ENCODE results near the gene RELN. TPM values are rescaled to one million over a fixed set of nuclear protein-coding genes. Genes with fewer than 3 reads are reported as not detected.

The RELN gene
- total and polyA plus RNA-seq, 2 donors (not counting 1 experiment from before 2014, with no cell fraction given) = 0.33 to 31.8 TPM

GRCh38 chr7:103564416-103564815 lies 425.0 kb downstream of the RELN start:
- Histone ChIP-seq H3K27ac (ENCODE audit: insufficient read depth, low read length) (no peak overlapping the region), H3K4me1 (ENCODE audit: control insufficient read depth, extremely low read depth, insufficient read depth, low read length) (no peaks in the 10 kb centered on the region), H3K27me3 (ENCODE audit: control insufficient read depth, insufficient read depth, low read length) (no peaks in the 10 kb centered on the region), H3K79me2 (ENCODE audit: control insufficient read depth, insufficient read depth, low read length) (no peaks in the 10 kb centered on the region), H3K9me3 (ENCODE audit: control insufficient read depth, insufficient read depth, low read depth, low read length) (no peaks in the 10 kb centered on the region), H3K4me2 (ENCODE audit: extremely low read depth, insufficient read depth, low read length) (no peak overlapping the region), H2AFZ (ENCODE audit: low read length) (no peak overlapping the region), H3K36me3 (ENCODE audit: control insufficient read depth, insufficient read depth, low read length) (no peaks in the 10 kb centered on the region), H3K9ac (ENCODE audit: insufficient read depth, low read length) (no peak overlapping the region), H4K20me1 (ENCODE audit: control insufficient read depth, extremely low read depth, insufficient read depth, low read length) (no peaks in the 10 kb centered on the region), H3K4me3 (replicated peaks in 1 of 4; ENCODE audit: control extremely low read depth in 1 of 4, insufficient read depth in 1 of 4, low read depth in 3 of 4, low read length in 4 of 4) (no peak overlapping the region)
- TF ChIP-seq EZH2 (IDR thresholded peaks at IDR 0.05; ENCODE audit: low read length, missing control alignments) (no peak), CTCF (conservative IDR thresholded peaks at IDR 0.05 in 1 of 2, IDR thresholded peaks at IDR 0.05 in 1 of 2; ENCODE audit: low read depth in 1 of 2, low read length in 2 of 2) (no peak)
- DNase-seq (ENCODE audit: low read depth in 2 of 2) = no peak

GRCh38 chr7:103560136-103560535 lies 429.3 kb downstream of the RELN start:
- no peak overlapping the region for H2AFZ ChIP-seq (ENCODE audit: low read length)
- H3K9me3 ChIP-seq (ENCODE audit: control insufficient read depth, insufficient read depth, low read depth, low read length) = no peaks in the 10 kb centered on the region
- no peaks in the 10 kb centered on the region for H3K27me3 ChIP-seq (ENCODE audit: control insufficient read depth, insufficient read depth, low read length)
- H3K4me1 ChIP-seq (ENCODE audit: control insufficient read depth, extremely low read depth, insufficient read depth, low read length) = no peaks in the 10 kb centered on the region
- H4K20me1 ChIP-seq (ENCODE audit: control insufficient read depth, extremely low read depth, insufficient read depth, low read length) = no peaks in the 10 kb centered on the region
- H3K4me3 ChIP-seq (replicated peaks in 1 of 4; ENCODE audit: control extremely low read depth in 1 of 4, insufficient read depth in 1 of 4, low read depth in 3 of 4, low read length in 4 of 4) = no peak overlapping the region
- H3K4me2 ChIP-seq (ENCODE audit: extremely low read depth, insufficient read depth, low read length) = no peak overlapping the region
- no peak overlapping the region for H3K27ac ChIP-seq (ENCODE audit: insufficient read depth, low read length)
- no peak for TF ChIP-seq CTCF (conservative IDR thresholded peaks at IDR 0.05 in 1 of 2, IDR thresholded peaks at IDR 0.05 in 1 of 2; ENCODE audit: low read depth in 1 of 2, low read length in 2 of 2)
- TF ChIP-seq EZH2 (IDR thresholded peaks at IDR 0.05; ENCODE audit: low read length, missing control alignments) = no peak
- H3K79me2 ChIP-seq (ENCODE audit: control insufficient read depth, insufficient read depth, low read length) = no peaks in the 10 kb centered on the region
- H3K36me3 ChIP-seq (ENCODE audit: control insufficient read depth, insufficient read depth, low read length) = no peaks in the 10 kb centered on the region
- no peak overlapping the region for H3K9ac ChIP-seq (ENCODE audit: insufficient read depth, low read length)
- no peak for DNase-seq (ENCODE audit: low read depth in 2 of 2)

GRCh38 chr7:103551016-103551415 lies 438.4 kb downstream of the RELN start:
- H3K4me1 ChIP-seq (ENCODE audit: control insufficient read depth, extremely low read depth, insufficient read depth, low read length) = no peaks in the 10 kb centered on the region
- no peaks in the 10 kb centered on the region for H3K79me2 ChIP-seq (ENCODE audit: control insufficient read depth, insufficient read depth, low read length)
- no peaks in the 10 kb centered on the region for H3K9me3 ChIP-seq (ENCODE audit: control insufficient read depth, insufficient read depth, low read depth, low read length)
- DNase-seq (ENCODE audit: low read depth in 2 of 2) = no peak
- H2AFZ ChIP-seq (ENCODE audit: low read length) = no peak overlapping the region
- H3K4me3 ChIP-seq (replicated peaks in 1 of 4; ENCODE audit: control extremely low read depth in 1 of 4, insufficient read depth in 1 of 4, low read depth in 3 of 4, low read length in 4 of 4) = no peak overlapping the region
- H3K4me2 ChIP-seq (ENCODE audit: extremely low read depth, insufficient read depth, low read length) = no peak overlapping the region
- TF ChIP-seq CTCF (conservative IDR thresholded peaks at IDR 0.05 in 1 of 2, IDR thresholded peaks at IDR 0.05 in 1 of 2; ENCODE audit: low read depth in 1 of 2, low read length in 2 of 2) = no peak
- no peak for TF ChIP-seq EZH2 (IDR thresholded peaks at IDR 0.05; ENCODE audit: low read length, missing control alignments)
- H3K36me3 ChIP-seq (ENCODE audit: control insufficient read depth, insufficient read depth, low read length) = no peaks in the 10 kb centered on the region
- H3K9ac ChIP-seq (ENCODE audit: insufficient read depth, low read length) = no peak overlapping the region
- no peak overlapping the region for H3K27ac ChIP-seq (ENCODE audit: insufficient read depth, low read length)
- H3K27me3 ChIP-seq (ENCODE audit: control insufficient read depth, insufficient read depth, low read length) = no peaks in the 10 kb centered on the region
- no peaks in the 10 kb centered on the region for H4K20me1 ChIP-seq (ENCODE audit: control insufficient read depth, extremely low read depth, insufficient read depth, low read length)

Measured in fibroblast of lung (primary cell).